ENCODE results near the gene LRP1B.

LRP1B gene

GRCh38 chr2:141610564-141611175, 520.1 kb downstream of the LRP1B start:
- Histone ChIP-seq H4K20me1 (ENCODE audit: insufficient read depth, low read length) (no peaks in the 10 kb centered on the region), H3K27ac (ENCODE audit: low read depth, low read length, poor library complexity, severe bottlenecking) (no peak overlapping the region), H3K36me3 (ENCODE audit: insufficient read depth, low read length) (no peaks in the 10 kb centered on the region), H3K4me3 (ENCODE audit: low read depth, low read length, poor library complexity, severe bottlenecking) (no peak overlapping the region), H3K9me3 (ENCODE audit: low read length) (no peaks in the 10 kb centered on the region), H2AFZ (ENCODE audit: low read length) (no peak overlapping the region), H3K79me2 (ENCODE audit: insufficient read depth, low read length) (no peaks in the 10 kb centered on the region), H3K9me2 (ENCODE audit: low read depth, low read length) (no peaks in the 10 kb centered on the region), H3F3A (ENCODE audit: insufficient read depth, low read length) (no peaks in the 10 kb centered on the region), H3K9ac (ENCODE audit: low read length) (no peak overlapping the region), H3K27me3 (ENCODE audit: insufficient read depth, low read length) (no peaks in the 10 kb centered on the region), H3K4me2 (ENCODE audit: low read length) (no peak overlapping the region), H3K4me1 (ENCODE audit: insufficient read depth, low read length, severe bottlenecking) (no peaks in the 10 kb centered on the region)
- TF ChIP-seq EZH2 (IDR thresholded peaks at IDR 0.05; ENCODE audit: borderline replicate concordance, low read length) = no peak
- TF ChIP-seq CTCF (IDR thresholded peaks at IDR 0.05; ENCODE audit: low read length) = no peak

- Histone ChIP-seq H3K4me2 (ENCODE audit: low read length) (no peak overlapping the region), H3K9me2 (ENCODE audit: low read depth, low read length) (no peaks in the 10 kb centered on the region), H3K79me2 (ENCODE audit: insufficient read depth, low read length) (no peaks in the 10 kb centered on the region)
These were observed 525.7 kb downstream of the LRP1B start for GRCh38 chr2:141605163-141605562.

GRCh38 chr2:141601511-141602152, 529.2 kb downstream of the LRP1B start:
- H3K4me2 ChIP-seq (ENCODE audit: low read length) = no peak overlapping the region
- H3K4me3 ChIP-seq (ENCODE audit: low read depth, low read length, poor library complexity, severe bottlenecking) = no peak overlapping the region
- H3K79me2 ChIP-seq (ENCODE audit: insufficient read depth, low read length) = no peaks in the 10 kb centered on the region
- H3K9ac ChIP-seq (ENCODE audit: low read length) = no peak overlapping the region
- no peaks in the 10 kb centered on the region for H3K9me3 ChIP-seq (ENCODE audit: low read length)
- H4K20me1 ChIP-seq (ENCODE audit: insufficient read depth, low read length) = no peaks in the 10 kb centered on the region
- H3K36me3 ChIP-seq (ENCODE audit: insufficient read depth, low read length) = no peaks in the 10 kb centered on the region
- no peak overlapping the region for H2AFZ ChIP-seq (ENCODE audit: low read length)
- no peaks in the 10 kb centered on the region for H3F3A ChIP-seq (ENCODE audit: insufficient read depth, low read length)
- no peaks in the 10 kb centered on the region for H3K27me3 ChIP-seq (ENCODE audit: insufficient read depth, low read length)
- no peaks in the 10 kb centered on the region for H3K4me1 ChIP-seq (ENCODE audit: insufficient read depth, low read length, severe bottlenecking)
- no peak for TF ChIP-seq EZH2 (IDR thresholded peaks at IDR 0.05; ENCODE audit: borderline replicate concordance, low read length)
- TF ChIP-seq CTCF (IDR thresholded peaks at IDR 0.05; ENCODE audit: low read length) = no peak
- no peaks in the 10 kb centered on the region for H3K9me2 ChIP-seq (ENCODE audit: low read depth, low read length)
- H3K27ac ChIP-seq (ENCODE audit: low read depth, low read length, poor library complexity, severe bottlenecking) = no peak overlapping the region

More at GRCh38 chr2:141605163-141605562, 525.7 kb downstream of the LRP1B start:
- H3F3A ChIP-seq (ENCODE audit: insufficient read depth, low read length) = no peaks in the 10 kb centered on the region
- H3K27ac ChIP-seq (ENCODE audit: low read depth, low read length, poor library complexity, severe bottlenecking) = no peak overlapping the region
- no peak overlapping the region for H2AFZ ChIP-seq (ENCODE audit: low read length)
- no peak overlapping the region for H3K4me3 ChIP-seq (ENCODE audit: low read depth, low read length, poor library complexity, severe bottlenecking)
- H3K9me3 ChIP-seq (ENCODE audit: low read length) = no peaks in the 10 kb centered on the region
- H3K4me1 ChIP-seq (ENCODE audit: insufficient read depth, low read length, severe bottlenecking) = no peaks in the 10 kb centered on the region
- no peak overlapping the region for H3K9ac ChIP-seq (ENCODE audit: low read length)
- TF ChIP-seq EZH2 (IDR thresholded peaks at IDR 0.05; ENCODE audit: borderline replicate concordance, low read length) (no peak), CTCF (IDR thresholded peaks at IDR 0.05; ENCODE audit: low read length) (no peak)
- no peaks in the 10 kb centered on the region for H4K20me1 ChIP-seq (ENCODE audit: insufficient read depth, low read length)
- H3K27me3 ChIP-seq (ENCODE audit: insufficient read depth, low read length) = no peaks in the 10 kb centered on the region
- no peaks in the 10 kb centered on the region for H3K36me3 ChIP-seq (ENCODE audit: insufficient read depth, low read length)
